Gastroesophageal sphincter (tissue), 4 donors: Measurements from ENCODE around the gene ARF1. TPM values are rescaled to one million over a fixed set of nuclear protein-coding genes. Genes with fewer than 3 reads are reported as not detected.

Source experiments
- ATAC-seq: fragments of 150-250 bp; one replicate; pipeline ENCODE4 v1.9.1; 2016; ENCODE audit warnings: mild to moderate bottlenecking, moderate library complexity
- H3K27ac ChIP-seq, 4 donors: fragments of 200-600 bp; sonication (generic) in 3 of 4; 1 replicate in 3 of 4; 2 replicates in 1 of 4; pipeline ENCODE4 v1.5.1; 2016 to 2019
- H3K27me3 ChIP-seq: fragments of 200-600 bp; sonication (generic); one replicate; pipeline ENCODE4 v1.5.1; 2019
- H3K36me3 ChIP-seq, 2 donors: fragments of 200-600 bp; sonication (generic); one replicate each; pipeline ENCODE4 v1.5.1; 2019; ENCODE audit warnings: control low read depth in 1 of 2
- H3K4me1 ChIP-seq, 3 donors: fragments of 200-600 bp; sonication (generic); 1 replicate in 2 of 3; 2 replicates in 1 of 3; pipeline ENCODE4 v1.5.1; 2016 to 2019; ENCODE audit warnings: control low read depth in 2 of 3
- H3K4me3 ChIP-seq, 2 donors: fragments of 200-600 bp; sonication (generic); one replicate each; pipeline ENCODE4 v1.5.1; 2019; ENCODE audit warnings: mild to moderate bottlenecking in 1 of 2, moderate library complexity in 1 of 2
- H3K9me3 ChIP-seq, 3 donors: fragments of 200-600 bp; sonication (generic); one replicate each; pipeline ENCODE4 v1.5.1; 2017 to 2019; ENCODE audit warnings: control low read depth in 2 of 3
- CTCF ChIP-seq, 4 experiments: fragments of 200-600 bp in 2 of 4; fragments of 450-650 bp in 2 of 4; sonication (generic) in 1 of 4; IDR thresholded peaks; one replicate each; pipeline ENCODE4 v1.5.1; 2017 to 2019; ENCODE audit warnings: antibody characterized with exemption in 4 of 4, mild to moderate bottlenecking in 2 of 4, moderate library complexity in 2 of 4
- EP300 ChIP-seq: sonication (generic); formaldehyde crosslinking; IDR thresholded peaks from one replicate; pipeline ENCODE4 v1.6.1; 2017; ENCODE audit warnings: antibody characterized with exemption, mild to moderate bottlenecking
- POLR2A ChIP-seq, 2 donors: fragments of 450-650 bp; IDR thresholded peaks; one replicate each; pipeline ENCODE4 v1.6.1; 2017; ENCODE audit warnings: antibody characterized with exemption in 2 of 2, mild to moderate bottlenecking in 2 of 2, moderate library complexity in 1 of 2
- POLR2AphosphoS5 ChIP-seq: sonication (generic); formaldehyde crosslinking; IDR thresholded peaks from one replicate; pipeline ENCODE4 v1.6.1; 2017; ENCODE audit warnings: antibody characterized with exemption
- WGBS, 2 donors: methylation state at CpG; one replicate each; pipeline ENCODE4 v1.1.5; 2018; ENCODE audit warnings: low coverage in 1 of 2; 5-methylcytosine and 5-hydroxymethylcytosine counted together
- total RNA-seq, 4 donors: library from RNA; depleted of rRNA; stranded (reverse); fragments of >200 nt; gene quantifications; one replicate each; pipeline ENCODE4 v1.1.0, GENCODE V29; 2016

The ARF1 gene
- total RNA-seq, 4 donors from 2014 or later: 256 to 385 (median 303) TPM

DNA sequence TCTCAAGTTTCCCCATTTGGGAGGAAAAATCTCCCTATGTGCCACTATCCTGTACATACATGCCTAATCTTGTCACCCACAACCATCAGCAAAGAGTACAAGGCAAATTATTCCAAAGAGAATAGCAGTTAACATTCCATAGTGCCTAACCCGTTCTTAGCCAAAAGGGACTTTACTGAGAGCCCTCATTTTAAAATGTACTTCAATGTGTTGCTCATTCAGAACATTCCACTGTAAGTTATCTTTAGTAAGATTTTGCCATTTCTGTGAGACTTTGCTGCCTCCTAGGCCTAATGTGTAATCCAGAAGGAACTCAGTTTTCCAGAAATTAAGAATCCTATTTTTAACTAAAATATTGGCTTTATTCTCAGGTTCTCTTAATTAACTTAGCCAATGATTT, 37.8 kb downstream of the ARF1 start:
- Histone ChIP-seq H3K9me3 (no peaks in the 10 kb centered on the region), H3K36me3 (no peaks in the 10 kb centered on the region), H3K4me3 (no peak overlapping the region), H3K27ac (no peak overlapping the region), H3K27me3 (no peaks in the 10 kb centered on the region), H3K4me1 (no peaks in the 10 kb centered on the region)
- ATAC-seq: no peak
- TF ChIP-seq POLR2A (IDR thresholded peaks at IDR 0.05) (no peak), EP300 (no peak), CTCF (IDR thresholded peaks at IDR 0.05) (no peak), POLR2AphosphoS5 (no peak)
- 57 to 100% methylated on average over 1 of the region's 1 CpG for WGBS, 2 donors

GRCh38 chr1:228120857-228121489, 38.5 kb downstream of the ARF1 start:
- Histone ChIP-seq H3K27ac (no peak overlapping the region), H3K27me3 (no peaks in the 10 kb centered on the region), H3K9me3 (no peaks in the 10 kb centered on the region), H3K4me1 (no peaks in the 10 kb centered on the region), H3K36me3 (no peaks in the 10 kb centered on the region), H3K4me3 (no peak overlapping the region)
- TF ChIP-seq EP300 (no peak), POLR2A (IDR thresholded peaks at IDR 0.05) (no peak), POLR2AphosphoS5 (no peak), CTCF (IDR thresholded peaks at IDR 0.05) (no peak)
- ATAC-seq: no peak
- 44 to 68% methylated on average over 4 to 5 of the region's 5 CpGs for WGBS, 2 donors

GRCh38 chr1:228122921-228123441, 40.5 kb downstream of the ARF1 start:
- ATAC-seq: no peak
- Histone ChIP-seq H3K27ac (no peak overlapping the region), H3K4me3 (no peak overlapping the region), H3K27me3 (peaks cover 2% of the 10 kb centered on the region), H3K9me3 (no peaks in the 10 kb centered on the region), H3K4me1 (no peaks in the 10 kb centered on the region), H3K36me3 (no peaks in the 10 kb centered on the region)
- WGBS, 2 donors: 77 to 88% methylated on average over 1 of the region's 1 CpG
- TF ChIP-seq EP300: no peak
- no peak for TF ChIP-seq POLR2AphosphoS5
- TF ChIP-seq CTCF (IDR thresholded peaks at IDR 0.05): no peak
- TF ChIP-seq POLR2A (IDR thresholded peaks at IDR 0.05): no peak

- WGBS, 2 donors: 60 to 75% methylated on average over 2 of the region's 2 CpGs
- H3K4me3 ChIP-seq: no peak overlapping the region
- H3K36me3 ChIP-seq: no peaks in the 10 kb centered on the region
- H3K9me3 ChIP-seq: no peaks in the 10 kb centered on the region
- no peaks in the 10 kb centered on the region for H3K4me1 ChIP-seq
- TF ChIP-seq POLR2AphosphoS5: no peak
- no peak for TF ChIP-seq POLR2A (IDR thresholded peaks at IDR 0.05)
- no peak for TF ChIP-seq EP300
- TF ChIP-seq CTCF (IDR thresholded peaks at IDR 0.05): no peak
- H3K27me3 ChIP-seq: peaks cover 7% of the 10 kb centered on the region
- no peak for ATAC-seq
- no peak overlapping the region for H3K27ac ChIP-seq
These were observed 41.0 kb downstream of the ARF1 start for GRCh38 chr1:228123505-228123904.

- no peaks in the 10 kb centered on the region for H3K4me1 ChIP-seq
- TF ChIP-seq CTCF (IDR thresholded peaks at IDR 0.05) (no peak), EP300 (no peak), POLR2A (IDR thresholded peaks at IDR 0.05) (no peak), POLR2AphosphoS5 (no peak)
- 71 to 76% methylated on average over 3 to 4 of the region's 5 CpGs for WGBS, 2 donors
- ATAC-seq: no peak
- H3K27me3 ChIP-seq: peaks cover 22% of the 10 kb centered on the region
- no peak overlapping the region for H3K4me3 ChIP-seq
- H3K9me3 ChIP-seq: no peaks in the 10 kb centered on the region
- no peak overlapping the region for H3K27ac ChIP-seq
- H3K36me3 ChIP-seq: no peaks in the 10 kb centered on the region
These were observed 42.7 kb downstream of the ARF1 start for GRCh38 chr1:228125185-228125584.
